ENCODE results near the gene SLC4A4. TPM values are rescaled to one million over a fixed set of nuclear protein-coding genes. Genes with fewer than 3 reads are reported as not detected.

SLC4A4 gene
- total RNA-seq, 1 donor from 2014 or later: 281 TPM

DNA sequence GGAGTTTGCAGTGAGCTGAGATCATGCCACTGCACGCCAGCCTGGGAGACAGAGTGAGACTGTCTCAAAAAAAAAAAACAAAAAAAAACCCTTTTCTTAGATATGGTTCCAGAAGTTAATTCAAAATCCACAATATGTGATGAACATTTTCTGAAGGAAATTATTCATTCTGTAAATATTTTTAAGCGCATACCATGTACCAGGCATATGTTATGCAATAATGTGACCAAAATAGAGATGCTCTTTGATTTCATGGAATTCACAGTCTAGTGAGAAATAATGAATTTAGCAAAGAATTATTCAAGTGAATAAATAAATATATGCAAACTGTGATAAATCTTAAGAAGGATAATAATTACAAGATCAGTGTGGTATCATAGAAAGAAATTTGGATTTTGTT is 270.3 kb downstream of the SLC4A4 start:
- Mint-ChIP-seq H3K27me3 (no peaks in the 10 kb centered on the region), H3K27ac (no peak overlapping the region), H3K4me1 (ENCODE audit: low read depth) (peaks cover 52% of the 10 kb centered on the region), H3K4me3 (ENCODE audit: low read depth) (no peak overlapping the region), H3K9me3 (ENCODE audit: low read depth) (peaks cover 36% of the 10 kb centered on the region), H3K36me3 (ENCODE audit: insufficient read depth) (peaks cover 43% of the 10 kb centered on the region)
- TF ChIP-seq, protein P1, sequence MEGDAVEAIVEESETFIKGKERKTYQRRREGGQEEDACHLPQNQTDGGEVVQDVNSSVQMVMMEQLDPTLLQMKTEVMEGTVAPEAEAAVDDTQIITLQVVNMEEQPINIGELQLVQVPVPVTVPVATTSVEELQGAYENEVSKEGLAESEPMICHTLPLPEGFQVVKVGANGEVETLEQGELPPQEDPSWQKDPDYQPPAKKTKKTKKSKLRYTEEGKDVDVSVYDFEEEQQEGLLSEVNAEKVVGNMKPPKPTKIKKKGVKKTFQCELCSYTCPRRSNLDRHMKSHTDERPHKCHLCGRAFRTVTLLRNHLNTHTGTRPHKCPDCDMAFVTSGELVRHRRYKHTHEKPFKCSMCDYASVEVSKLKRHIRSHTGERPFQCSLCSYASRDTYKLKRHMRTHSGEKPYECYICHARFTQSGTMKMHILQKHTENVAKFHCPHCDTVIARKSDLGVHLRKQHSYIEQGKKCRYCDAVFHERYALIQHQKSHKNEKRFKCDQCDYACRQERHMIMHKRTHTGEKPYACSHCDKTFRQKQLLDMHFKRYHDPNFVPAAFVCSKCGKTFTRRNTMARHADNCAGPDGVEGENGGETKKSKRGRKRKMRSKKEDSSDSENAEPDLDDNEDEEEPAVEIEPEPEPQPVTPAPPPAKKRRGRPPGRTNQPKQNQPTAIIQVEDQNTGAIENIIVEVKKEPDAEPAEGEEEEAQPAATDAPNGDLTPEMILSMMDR (IDR thresholded peaks at IDR 0.05; ENCODE audit: unreplicated experiment): no peak
- no peak for DNase-seq (ENCODE audit: low spot score, unreplicated experiment)

DNA sequence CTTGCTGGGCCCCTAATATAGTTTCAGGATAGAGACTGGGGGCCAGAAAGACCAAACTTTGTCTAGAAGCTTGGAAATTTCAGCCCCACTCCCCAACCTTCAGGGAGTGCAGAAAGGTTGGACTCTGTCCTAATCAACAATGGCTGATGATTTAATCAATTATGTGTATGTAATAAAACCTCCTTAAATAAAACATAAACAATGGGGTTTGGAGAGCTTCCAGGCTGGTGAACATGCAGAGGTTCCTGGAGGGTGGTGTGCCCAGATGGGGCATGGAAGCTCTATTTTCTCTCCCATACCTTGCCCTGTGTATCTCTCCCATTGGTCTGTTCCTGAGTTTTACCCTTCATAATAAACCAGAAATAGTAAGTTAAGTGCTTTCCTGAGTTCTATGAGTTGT is 270.8 kb downstream of the SLC4A4 start:
- DNase-seq (ENCODE audit: low spot score, unreplicated experiment): no peak

DNA sequence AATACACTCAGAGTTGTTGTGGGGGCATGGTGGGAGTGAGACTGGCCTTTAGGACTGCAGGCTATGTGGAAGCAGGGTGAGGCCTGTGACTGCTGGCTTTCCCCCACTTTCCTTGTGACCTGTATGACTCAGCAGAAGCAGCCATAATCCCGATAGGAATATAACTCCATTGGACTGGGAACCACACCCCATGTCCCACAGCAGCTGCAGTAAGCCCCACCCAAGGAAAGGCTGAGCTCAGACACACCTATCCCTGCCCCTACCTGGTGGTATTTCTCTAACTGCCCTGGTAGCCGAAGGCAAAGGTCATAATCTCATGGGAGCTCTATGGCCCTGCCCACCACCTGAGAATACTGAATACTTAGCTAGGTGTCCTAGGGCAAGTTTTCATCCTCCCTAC is 275.8 kb downstream of the SLC4A4 start:
- peaks cover 61% of the 10 kb centered on the region for H3K9me3 Mint-ChIP-seq (ENCODE audit: low read depth)
- no peak for DNase-seq (ENCODE audit: low spot score, unreplicated experiment)
- peaks cover 50% of the 10 kb centered on the region for H3K36me3 Mint-ChIP-seq (ENCODE audit: insufficient read depth)
- H3K4me1 Mint-ChIP-seq (ENCODE audit: low read depth): peaks cover 13% of the 10 kb centered on the region
- TF ChIP-seq, protein P1 (IDR thresholded peaks at IDR 0.05; ENCODE audit: unreplicated experiment): no peak
- no peak overlapping the region for H3K4me3 Mint-ChIP-seq (ENCODE audit: low read depth)
- no peak overlapping the region for H3K27ac Mint-ChIP-seq
- no peaks in the 10 kb centered on the region for H3K27me3 Mint-ChIP-seq

More for the DNA sequence above, 270.8 kb downstream of the SLC4A4 start:
- peaks cover 42% of the 10 kb centered on the region for H3K36me3 Mint-ChIP-seq (ENCODE audit: insufficient read depth)
- H3K4me1 Mint-ChIP-seq (ENCODE audit: low read depth): peaks cover 51% of the 10 kb centered on the region
- H3K4me3 Mint-ChIP-seq (ENCODE audit: low read depth): peak overlapping the region; percentile 19
- peaks cover 36% of the 10 kb centered on the region for H3K9me3 Mint-ChIP-seq (ENCODE audit: low read depth)
- TF ChIP-seq, protein P1 (IDR thresholded peaks at IDR 0.05; ENCODE audit: unreplicated experiment): no peak
- peak overlapping the region; percentile 57 for H3K27ac Mint-ChIP-seq
- no peaks in the 10 kb centered on the region for H3K27me3 Mint-ChIP-seq

DNA sequence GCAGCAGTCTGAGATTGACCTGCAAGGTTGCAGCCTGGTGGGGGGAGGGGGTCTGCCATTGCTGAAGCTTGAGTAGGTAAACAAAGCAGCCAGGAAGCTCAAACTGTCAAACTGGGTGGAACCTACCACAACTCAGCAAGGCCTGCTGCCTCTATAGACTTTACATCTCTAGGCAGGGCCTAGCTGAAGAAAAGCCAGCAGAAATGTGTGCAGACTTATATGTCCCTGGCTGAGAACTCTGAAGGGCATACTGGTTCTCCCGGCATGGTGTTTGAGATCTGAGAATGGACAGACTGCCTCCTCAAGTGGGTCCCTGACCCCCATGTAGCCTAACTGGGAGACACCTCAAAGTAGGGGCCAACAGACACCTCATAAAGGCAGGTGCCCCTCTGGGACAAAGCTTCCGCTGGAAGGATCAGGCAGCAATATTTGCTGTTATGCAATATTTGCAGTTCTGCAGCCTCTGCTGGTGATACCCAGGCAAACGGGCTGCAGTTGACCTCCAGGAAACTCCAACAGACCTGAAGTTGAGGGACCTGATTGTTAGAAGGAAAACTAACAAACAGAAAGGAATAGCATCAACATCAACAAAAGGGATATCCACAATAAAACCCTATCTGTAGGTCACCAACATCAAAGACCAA is 277.5 kb downstream of the SLC4A4 start:
- TF ChIP-seq, protein P1 (IDR thresholded peaks at IDR 0.05; ENCODE audit: unreplicated experiment): no peak
- Mint-ChIP-seq H3K4me1 (ENCODE audit: low read depth) (peaks cover 4% of the 10 kb centered on the region), H3K4me3 (ENCODE audit: low read depth) (no peak overlapping the region), H3K36me3 (ENCODE audit: insufficient read depth) (peaks cover 51% of the 10 kb centered on the region), H3K27me3 (no peaks in the 10 kb centered on the region), H3K9me3 (ENCODE audit: low read depth) (peaks cover 56% of the 10 kb centered on the region), H3K27ac (no peak overlapping the region)
- no peak for DNase-seq (ENCODE audit: low spot score, unreplicated experiment)

Measured in progenitor cell of endocrine pancreas (in vitro differentiated cells).